MG63 (cell line): ENCODE measurements around the gene PIGR. TPM values are rescaled to one million over a fixed set of nuclear protein-coding genes. Genes with fewer than 3 reads are reported as not detected.

Experiments used
- DNase-seq: peaks from one replicate; pipeline ENCODE4 v3.0.0-alpha.2; 2020
- H3K27me3 ChIP-seq: fragments of 250-450 bp; sonication (Bioruptor Pico); 2 replicates; pipeline ENCODE4 v1.5.1; 2020; ENCODE audit warnings: mild to moderate bottlenecking, moderate library complexity
- H3K36me3 ChIP-seq: fragments of 250-450 bp; sonication (Bioruptor Pico); 2 replicates; pipeline ENCODE4 v1.5.1; 2020; ENCODE audit warnings: mild to moderate bottlenecking, moderate library complexity
- H3K4me3 ChIP-seq: fragments of 250-450 bp; sonication (Bioruptor Pico); 2 replicates; pipeline ENCODE4 v1.5.1; 2020; ENCODE audit warnings: mild to moderate bottlenecking, moderate library complexity
- H3K9me3 ChIP-seq: fragments of 250-450 bp; sonication (Bioruptor Pico); 2 replicates; pipeline ENCODE4 v1.5.1; 2020; ENCODE audit warnings: mild to moderate bottlenecking, moderate library complexity
- total RNA-seq: library from RNA; depleted of rRNA; stranded (reverse); fragments of >200 nt; shearing (Covaris generic); gene quantifications from 2 replicates; pipeline ENCODE4 v1.2.3, GENCODE V29; 2014; ENCODE audit warnings: low replicate concordance

The PIGR gene
- total RNA-seq, 1 experiment from 2014 or later = not detected

DNA sequence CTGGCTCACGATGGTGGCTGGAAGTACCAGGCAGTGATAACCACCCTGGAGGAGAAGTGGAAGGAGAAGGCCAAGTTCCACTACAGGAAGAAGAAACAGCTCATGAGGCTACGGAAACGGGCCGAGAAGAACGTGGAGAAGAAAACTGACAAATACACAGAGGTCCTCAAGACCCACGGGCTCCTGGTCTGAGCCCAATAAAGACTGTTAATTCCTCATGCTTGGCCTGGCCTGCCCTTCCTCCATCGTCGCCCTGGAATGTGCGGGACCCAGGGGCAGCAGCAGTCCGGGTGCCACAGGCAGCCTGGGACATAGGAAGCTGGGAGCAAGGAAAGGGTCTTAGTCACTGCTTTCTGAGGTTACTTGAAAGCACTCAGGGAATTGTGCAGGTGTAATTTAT, 38.2 kb downstream of the PIGR start:
- no peaks in the 10 kb centered on the region for H3K27me3 ChIP-seq
- H3K9me3 ChIP-seq = no peaks in the 10 kb centered on the region; the same call in 1 of the 2 replicates
- H3K4me3 ChIP-seq = no peak overlapping the region
- no peaks in the 10 kb centered on the region; the same call in 1 of the 2 replicates for H3K36me3 ChIP-seq
- no peak for DNase-seq

DNA sequence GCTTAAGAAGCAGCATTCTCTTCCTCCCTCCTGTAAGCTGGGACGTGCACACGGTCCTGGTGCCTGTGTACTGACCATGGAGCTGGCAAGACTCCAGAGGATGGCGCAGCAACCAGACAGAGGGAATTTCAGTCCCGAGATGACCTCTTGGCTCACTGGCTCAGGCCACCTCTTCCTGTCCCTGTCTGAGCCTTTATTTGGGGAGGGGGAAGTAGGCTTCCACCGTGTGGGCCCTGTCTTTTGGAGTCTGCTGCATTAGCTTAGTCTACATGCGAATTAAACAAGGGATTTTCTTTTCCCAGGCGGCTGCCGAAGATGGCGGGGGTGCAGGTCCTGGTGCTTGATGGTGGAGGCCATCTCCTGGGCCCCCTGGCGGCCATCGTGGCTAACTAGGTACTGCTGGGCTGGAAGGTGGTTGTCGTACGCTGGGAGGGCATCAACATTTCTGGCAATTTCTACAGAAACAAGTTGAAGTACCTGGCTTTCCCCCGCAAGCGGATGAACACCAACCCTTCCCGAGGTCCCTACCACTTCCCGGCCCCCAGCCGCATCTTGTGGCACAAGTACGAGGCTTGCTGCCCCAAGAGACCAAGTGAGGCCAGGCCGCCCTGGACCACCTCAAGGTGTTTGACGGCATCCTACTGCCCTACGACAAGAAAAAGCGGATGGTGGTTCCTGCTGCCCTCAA, 38.8 kb downstream of the PIGR start:
- no peak overlapping the region for H3K4me3 ChIP-seq
- no peaks in the 10 kb centered on the region; the same call in 1 of the 2 replicates for H3K9me3 ChIP-seq
- no peak for DNase-seq
- H3K27me3 ChIP-seq = no peaks in the 10 kb centered on the region
- H3K36me3 ChIP-seq = no peaks in the 10 kb centered on the region; the same call in 1 of the 2 replicates

DNA sequence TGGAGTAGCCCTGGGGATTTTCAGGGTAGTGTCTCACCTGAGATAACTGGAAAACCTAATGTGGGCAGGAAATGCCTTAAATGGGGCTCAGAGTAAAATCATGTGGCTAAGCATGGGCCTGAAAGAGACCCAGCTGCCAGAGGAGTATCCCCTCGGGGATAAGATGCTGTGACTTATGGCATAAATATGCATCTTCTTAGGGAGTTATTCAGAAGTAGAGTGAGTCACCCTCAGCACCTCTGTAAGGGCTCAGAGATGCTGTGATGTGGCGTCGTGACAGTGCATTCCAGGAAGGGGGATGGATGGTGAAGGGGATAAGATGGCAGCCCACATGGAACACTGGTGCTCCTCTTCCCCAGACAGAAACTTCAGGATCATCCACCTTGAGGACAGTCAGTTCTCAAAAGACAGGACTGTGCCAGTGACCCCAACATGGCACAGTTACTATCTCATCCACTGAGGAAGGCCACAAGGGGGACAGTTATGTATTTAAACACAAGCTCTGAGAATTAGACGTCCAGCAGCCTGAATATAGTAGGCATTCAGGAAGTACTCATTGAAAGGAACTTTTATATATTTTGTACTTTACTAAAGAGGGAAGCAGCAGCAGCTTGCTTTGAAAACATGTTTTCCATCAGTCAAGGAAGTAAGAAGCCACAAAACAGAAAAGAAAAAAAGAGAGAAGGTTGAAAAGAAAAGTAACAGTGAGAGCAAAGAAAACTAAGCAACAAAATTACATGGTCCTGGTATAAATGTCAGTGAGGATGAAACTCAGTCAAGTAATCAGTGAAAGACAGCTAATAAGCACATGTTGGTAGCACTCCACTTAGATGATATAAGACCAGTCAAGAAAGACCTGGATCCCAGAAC, 40.7 kb downstream of the PIGR start:
- no peaks in the 10 kb centered on the region for H3K27me3 ChIP-seq
- no peaks in the 10 kb centered on the region; the same call in 1 of the 2 replicates for H3K36me3 ChIP-seq
- no peaks in the 10 kb centered on the region; the same call in 1 of the 2 replicates for H3K9me3 ChIP-seq
- peak; percentile 76 for DNase-seq
- H3K4me3 ChIP-seq = no peak overlapping the region

DNA sequence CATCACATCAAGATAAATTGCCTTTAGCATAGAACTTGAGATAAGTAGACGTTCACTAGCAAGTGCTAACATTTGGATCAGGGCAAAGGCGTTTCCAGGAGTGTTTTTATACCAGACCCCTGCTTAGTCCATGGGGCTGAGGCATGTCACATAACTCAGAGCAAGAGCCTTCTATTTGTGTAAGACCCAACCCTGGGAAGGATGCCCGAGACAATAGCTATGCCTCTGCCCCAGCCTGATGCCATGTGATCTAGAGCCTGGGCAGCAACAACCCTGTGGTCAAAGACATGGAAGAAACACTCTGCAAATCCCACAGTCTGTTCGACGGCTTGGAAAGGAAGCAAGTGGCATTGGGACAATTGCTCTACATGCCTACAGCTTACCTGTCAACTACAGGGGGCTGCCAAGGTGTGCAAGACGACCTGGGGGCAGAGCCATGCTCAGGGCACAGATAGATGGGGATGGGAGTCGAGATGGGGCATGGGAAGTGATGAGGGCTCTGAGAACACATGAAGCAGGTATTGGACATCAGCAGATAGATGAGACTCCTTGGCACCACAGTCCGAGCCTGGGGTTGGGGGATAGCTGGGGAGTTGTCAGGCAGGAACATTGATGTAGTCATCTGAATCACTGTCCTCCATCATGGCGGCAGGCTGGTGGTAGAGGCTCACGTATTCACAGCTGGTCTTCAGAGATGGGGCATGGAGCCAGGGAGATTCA, 41.7 kb downstream of the PIGR start:
- no peak overlapping the region for H3K4me3 ChIP-seq
- H3K36me3 ChIP-seq = no peaks in the 10 kb centered on the region; the same call in 1 of the 2 replicates
- H3K9me3 ChIP-seq = no peaks in the 10 kb centered on the region; the same call in 1 of the 2 replicates
- DNase-seq = no peak
- H3K27me3 ChIP-seq = no peaks in the 10 kb centered on the region

DNA sequence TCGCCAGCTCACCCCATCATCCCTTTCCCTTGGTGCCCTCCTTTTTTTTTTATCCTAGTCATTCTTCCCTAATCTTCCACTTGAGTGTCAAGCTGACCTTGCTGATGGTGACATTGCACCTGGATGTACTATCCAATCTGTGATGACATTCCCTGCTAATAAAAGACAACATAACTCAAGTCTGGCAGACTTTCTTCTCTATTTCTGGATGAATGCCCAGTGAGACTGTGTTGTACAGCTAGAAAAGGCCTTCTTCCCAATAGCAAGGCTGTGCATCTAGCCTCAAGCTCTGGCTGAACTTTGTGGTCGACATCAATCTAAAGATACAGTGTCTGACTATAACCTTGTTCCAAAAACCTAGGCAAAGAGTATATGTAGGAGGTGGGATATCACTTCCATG, 42.6 kb downstream of the PIGR start:
- Histone ChIP-seq H3K9me3 (no peaks in the 10 kb centered on the region; the same call in 1 of the 2 replicates), H3K4me3 (no peak overlapping the region), H3K36me3 (no peaks in the 10 kb centered on the region; the same call in 1 of the 2 replicates), H3K27me3 (no peaks in the 10 kb centered on the region)
- DNase-seq = no peak

DNA sequence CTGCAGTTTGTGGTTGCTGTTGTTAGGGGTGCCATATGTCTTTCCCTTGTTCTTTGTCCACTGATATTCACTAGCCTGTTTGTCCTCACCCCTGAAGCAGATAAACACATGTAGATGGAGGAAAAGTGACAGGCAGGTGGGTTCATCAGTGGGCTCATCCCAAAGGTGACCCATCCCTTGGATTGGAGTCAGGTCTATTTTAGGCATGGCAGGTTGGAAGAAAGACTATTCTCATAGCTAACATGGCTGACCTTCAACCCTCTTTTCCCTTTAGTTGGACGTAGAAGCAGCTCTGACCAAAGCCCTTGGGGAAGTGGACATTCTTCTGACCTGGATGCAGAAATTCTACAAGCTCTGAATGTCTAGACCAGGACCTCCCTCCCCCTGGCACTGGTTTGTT, 43.6 kb downstream of the PIGR start:
- H3K9me3 ChIP-seq = no peaks in the 10 kb centered on the region; the same call in 1 of the 2 replicates
- no peak for DNase-seq
- no peaks in the 10 kb centered on the region for H3K27me3 ChIP-seq
- H3K4me3 ChIP-seq = no peak overlapping the region
- H3K36me3 ChIP-seq = no peaks in the 10 kb centered on the region; the same call in 1 of the 2 replicates

DNA sequence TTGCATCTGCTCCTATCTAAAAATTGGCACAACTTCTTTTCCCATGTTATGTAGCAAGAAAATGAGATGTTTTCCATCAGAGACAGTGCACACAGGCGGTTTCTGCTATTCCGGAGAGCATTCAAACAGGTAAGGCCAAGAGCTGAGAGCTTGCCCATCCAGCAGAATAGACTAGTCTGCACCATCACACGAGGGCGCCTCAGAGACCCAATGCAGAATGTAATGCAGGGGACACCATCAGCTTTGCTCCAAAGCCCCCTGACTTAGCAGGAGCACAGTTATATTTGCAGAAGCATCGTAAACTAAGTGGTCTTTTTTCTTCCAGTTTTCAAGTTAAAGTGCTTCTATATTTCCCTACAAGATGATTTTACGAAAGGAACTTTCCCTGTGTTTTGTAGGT, 44.3 kb downstream of the PIGR start:
- Histone ChIP-seq H3K27me3 (no peaks in the 10 kb centered on the region), H3K4me3 (no peak overlapping the region), H3K36me3 (no peaks in the 10 kb centered on the region; the same call in 1 of the 2 replicates), H3K9me3 (no peaks in the 10 kb centered on the region; the same call in 1 of the 2 replicates)
- DNase-seq = no peak

DNA sequence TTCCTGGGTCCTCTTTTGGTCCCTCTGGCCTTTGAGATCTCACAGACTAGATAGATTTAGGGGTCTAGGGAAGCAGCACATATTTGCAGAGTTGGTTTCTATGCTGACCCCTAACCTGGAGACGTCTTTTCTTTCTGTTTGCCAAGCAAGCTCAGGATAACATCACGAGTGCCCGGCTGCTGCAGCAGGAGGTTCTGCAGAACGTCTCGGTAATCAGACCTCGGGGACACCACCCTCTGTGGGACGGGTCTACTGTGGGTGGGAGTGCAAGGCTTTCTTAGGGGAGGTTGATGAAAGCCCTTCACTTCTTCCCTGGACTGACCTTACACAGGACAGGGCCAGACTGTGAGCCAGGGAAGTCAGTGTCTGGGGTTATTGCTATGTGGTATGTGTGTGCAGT, 46.1 kb downstream of the PIGR start:
- H3K9me3 ChIP-seq = no peaks in the 10 kb centered on the region; the same call in 1 of the 2 replicates
- H3K4me3 ChIP-seq = no peak overlapping the region
- H3K36me3 ChIP-seq = no peaks in the 10 kb centered on the region; the same call in 1 of the 2 replicates
- no peak for DNase-seq
- H3K27me3 ChIP-seq = no peaks in the 10 kb centered on the region

DNA sequence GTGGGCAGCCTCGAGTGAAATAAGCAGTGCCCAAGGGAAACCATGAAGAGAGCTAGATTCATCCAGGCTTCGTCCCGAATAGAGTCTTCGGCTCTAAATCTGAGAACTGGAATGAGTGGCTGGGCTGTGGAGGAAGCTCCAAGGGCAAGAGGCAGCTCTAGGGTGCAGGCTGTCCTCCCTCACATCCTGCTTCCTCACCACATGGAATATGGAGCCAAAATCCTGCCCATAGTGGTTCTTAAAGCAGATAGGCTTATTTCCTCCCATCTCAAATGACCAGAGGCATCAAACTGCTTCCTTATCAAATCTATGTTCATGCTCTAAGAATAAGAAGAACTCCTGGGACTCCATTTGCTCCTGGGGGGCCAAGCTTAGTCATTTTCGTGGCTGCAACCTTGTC, 46.5 kb downstream of the PIGR start:
- no peak for DNase-seq
- H3K4me3 ChIP-seq = no peak overlapping the region
- no peaks in the 10 kb centered on the region for H3K27me3 ChIP-seq
- no peaks in the 10 kb centered on the region; the same call in 1 of the 2 replicates for H3K9me3 ChIP-seq
- H3K36me3 ChIP-seq = no peaks in the 10 kb centered on the region; the same call in 1 of the 2 replicates

DNA sequence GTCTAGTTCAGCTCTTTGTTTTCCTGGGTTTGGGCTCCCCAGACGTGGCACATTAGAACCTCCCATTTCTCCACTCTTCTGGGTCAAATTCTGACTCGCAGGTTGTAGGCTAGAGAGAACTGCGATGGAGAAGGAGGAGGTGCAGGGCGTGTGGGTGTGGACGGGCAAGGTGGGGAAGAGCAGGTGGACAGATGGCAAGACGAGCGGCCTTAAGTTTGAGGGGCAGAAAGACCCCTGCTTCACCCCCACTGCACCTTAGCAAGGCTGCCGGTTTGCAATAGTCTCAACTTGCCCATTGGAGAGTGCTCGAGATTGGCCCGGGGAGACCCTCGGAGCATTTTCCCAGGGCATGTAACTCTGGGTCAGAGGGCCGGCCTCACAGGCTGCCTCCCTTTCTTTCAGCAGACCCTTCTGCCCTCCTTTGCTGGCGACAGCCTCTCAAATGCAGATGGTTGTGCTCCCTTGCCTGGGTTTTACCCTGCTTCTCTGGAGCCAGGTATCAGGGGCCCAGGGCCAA, 47.3 kb downstream of the PIGR start:
- DNase-seq = no peak
- H3K27me3 ChIP-seq = no peaks in the 10 kb centered on the region
- H3K4me3 ChIP-seq = no peak overlapping the region
- H3K9me3 ChIP-seq = no peaks in the 10 kb centered on the region; the same call in 1 of the 2 replicates
- no peaks in the 10 kb centered on the region for H3K36me3 ChIP-seq

DNA sequence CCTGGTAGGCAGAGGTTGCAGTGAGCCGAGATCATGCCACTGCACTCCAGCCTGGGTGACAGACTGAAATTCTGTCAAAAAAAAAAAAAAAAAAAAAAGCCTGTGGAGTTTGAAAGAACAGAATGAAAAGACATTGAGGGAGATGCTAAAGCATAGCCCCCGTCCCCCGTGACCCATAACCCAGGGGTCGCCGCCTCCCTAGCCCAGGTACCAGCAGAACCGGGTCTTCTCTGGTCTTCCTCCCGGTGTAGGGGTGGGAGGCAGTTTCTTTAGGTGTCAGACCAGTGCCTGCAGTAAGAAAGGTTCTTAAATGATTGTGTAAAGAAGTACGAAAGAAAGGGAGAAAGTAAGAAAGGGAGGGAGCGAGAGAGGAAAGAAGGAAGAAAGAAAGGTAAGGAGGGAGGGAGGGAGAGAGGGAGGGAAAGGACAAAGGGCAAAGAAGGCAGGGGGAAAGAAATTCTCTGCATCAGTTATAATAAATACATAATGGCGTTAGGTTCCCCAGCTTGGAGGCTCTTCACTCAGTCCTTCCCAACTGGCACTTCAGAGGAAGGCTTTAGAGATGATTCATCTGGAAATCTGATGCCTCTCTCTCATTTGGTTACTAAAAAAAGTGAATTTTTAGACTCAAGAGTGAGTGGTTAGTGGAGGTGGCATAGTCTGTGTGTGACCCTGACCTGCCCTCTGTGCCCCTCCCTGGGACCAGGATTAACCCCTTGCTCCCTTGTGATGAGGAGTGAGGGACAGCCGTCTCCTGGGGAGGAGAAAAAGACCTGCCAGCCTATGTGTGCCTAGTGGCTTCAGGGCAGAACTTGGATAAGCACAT, 48.0 kb downstream of the PIGR start:
- no peaks in the 10 kb centered on the region for H3K9me3 ChIP-seq
- H3K4me3 ChIP-seq = no peak overlapping the region
- H3K36me3 ChIP-seq = no peaks in the 10 kb centered on the region
- H3K27me3 ChIP-seq = no peaks in the 10 kb centered on the region
- peak; percentile 68 for DNase-seq

DNA sequence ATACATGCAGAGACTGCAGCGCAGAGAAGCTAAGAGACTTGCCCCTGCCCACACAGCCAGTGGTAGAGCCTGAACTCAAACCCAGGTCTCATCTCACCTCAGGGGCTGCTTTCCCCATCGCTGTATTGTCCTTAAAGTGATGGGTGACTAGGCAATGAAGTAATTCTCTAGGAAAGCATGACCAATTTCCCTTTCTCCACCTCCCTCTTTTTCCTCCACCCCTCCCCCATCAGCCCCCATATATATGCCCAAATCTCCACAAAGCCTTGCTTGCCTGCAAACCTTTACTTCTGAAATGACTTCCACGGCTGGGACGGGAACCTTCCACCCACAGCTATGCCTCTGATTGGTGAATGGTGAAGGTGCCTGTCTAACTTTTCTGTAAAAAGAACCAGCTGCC, 49.1 kb downstream of the PIGR start, which contains the start of gene IL24:
TSS of gene IL24 (plus strand) at position 269 of the 400 bp plus-strand sequence. CDS start 390 bp downstream, outside the sequence.
- no peaks in the 10 kb centered on the region for H3K36me3 ChIP-seq

DNA sequence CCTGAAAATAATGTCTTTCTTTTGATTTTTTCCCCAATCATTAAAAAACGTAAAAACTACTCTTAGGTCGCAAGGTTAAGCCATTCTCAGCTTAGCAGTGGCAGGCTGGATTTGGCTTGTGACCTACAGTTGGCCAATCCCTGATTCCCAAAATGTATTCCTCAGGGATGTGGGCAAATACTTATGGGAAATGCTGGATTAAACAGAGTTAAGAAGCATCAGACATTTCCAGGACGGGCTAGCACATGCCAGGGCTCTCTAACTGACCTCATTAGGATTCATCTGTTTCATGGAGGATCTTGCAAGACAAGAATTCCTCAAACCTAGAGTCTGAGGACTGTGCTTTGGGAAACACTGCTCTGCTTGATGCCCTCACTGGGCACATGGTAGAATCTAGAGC, 50.0 kb downstream of the PIGR start:
- Histone ChIP-seq H3K4me3 (no peak overlapping the region), H3K9me3 (no peaks in the 10 kb centered on the region), H3K27me3 (no peaks in the 10 kb centered on the region), H3K36me3 (no peaks in the 10 kb centered on the region)
- peak; percentile 50 for DNase-seq

More for the DNA sequence above, 49.1 kb downstream of the PIGR start, which contains the start of gene IL24:
- H3K9me3 ChIP-seq = no peaks in the 10 kb centered on the region
- DNase-seq = no peak
- no peaks in the 10 kb centered on the region for H3K27me3 ChIP-seq
- H3K4me3 ChIP-seq = no peak within 1 kb of the TSS

DNA sequence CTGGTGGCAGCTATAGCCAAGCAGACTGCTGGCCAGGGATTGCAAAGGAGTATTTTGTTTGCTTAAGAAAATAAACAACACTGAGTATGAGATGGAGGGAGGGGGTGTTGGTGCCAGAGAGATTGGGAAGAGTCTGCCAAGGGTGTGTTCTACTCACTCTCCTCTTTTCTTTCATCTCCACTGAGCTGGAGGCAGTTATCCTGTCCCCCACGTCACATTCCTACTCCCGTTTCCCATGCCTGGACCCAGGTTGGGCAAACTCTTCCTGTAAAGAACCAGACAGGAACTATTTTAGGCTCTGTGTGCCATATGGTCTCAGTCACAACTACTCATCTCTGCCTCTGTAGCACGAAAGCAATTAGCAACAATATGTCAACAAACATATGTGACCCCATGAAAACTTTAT, 50.4 kb downstream of the PIGR start:
- peak; percentile 89 for DNase-seq
- no peaks in the 10 kb centered on the region for H3K9me3 ChIP-seq
- no peaks in the 10 kb centered on the region for H3K36me3 ChIP-seq
- no peaks in the 10 kb centered on the region for H3K27me3 ChIP-seq
- H3K4me3 ChIP-seq = no peak overlapping the region

DNA sequence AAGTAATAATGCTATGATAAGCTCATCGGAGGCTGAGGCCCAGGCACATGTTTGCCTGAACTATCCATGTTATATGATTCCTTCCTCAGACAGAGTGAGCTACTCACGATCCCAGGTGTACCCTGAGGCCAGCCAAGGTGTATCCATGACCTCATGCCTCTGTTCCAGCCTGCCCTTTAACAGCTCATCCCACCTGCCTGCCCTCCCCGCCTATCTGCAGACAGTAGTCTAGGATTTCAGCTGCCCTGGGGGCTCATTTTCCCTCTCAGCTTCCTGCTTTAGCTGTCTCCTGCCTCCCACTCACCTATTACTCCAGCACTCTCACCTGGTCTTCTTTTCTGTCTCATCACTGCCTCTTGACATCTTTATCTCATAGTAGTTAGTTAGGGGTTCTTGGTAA, 50.9 kb downstream of the PIGR start:
- no peak for DNase-seq
- no peaks in the 10 kb centered on the region for H3K9me3 ChIP-seq
- no peaks in the 10 kb centered on the region for H3K36me3 ChIP-seq
- H3K27me3 ChIP-seq = no peaks in the 10 kb centered on the region
- H3K4me3 ChIP-seq = no peak overlapping the region

DNA sequence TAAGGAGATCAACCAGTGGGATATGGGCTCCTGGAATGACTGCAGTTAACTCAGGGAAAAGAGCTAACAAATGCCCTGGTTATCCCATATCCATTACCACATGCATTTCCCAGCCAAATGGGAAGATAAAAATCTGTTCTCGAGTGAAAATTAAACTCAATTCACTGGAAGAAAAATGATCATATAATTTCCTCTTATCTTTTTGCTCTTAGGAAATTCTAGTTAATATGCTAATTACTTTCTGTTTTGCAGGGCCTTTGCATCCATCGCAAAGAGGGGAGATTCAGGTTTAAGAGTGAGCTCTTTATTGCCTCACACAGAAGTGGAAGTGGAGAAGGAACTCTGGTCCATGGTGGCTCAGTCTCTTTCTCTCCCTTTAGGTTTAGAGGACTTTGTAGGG, 52.9 kb downstream of the PIGR start:
- no peaks in the 10 kb centered on the region for H3K9me3 ChIP-seq
- no peaks in the 10 kb centered on the region for H3K36me3 ChIP-seq
- H3K27me3 ChIP-seq = no peaks in the 10 kb centered on the region
- H3K4me3 ChIP-seq = no peak overlapping the region
- DNase-seq = no peak
